ENCODE data around the gene IDE.

DNA sequence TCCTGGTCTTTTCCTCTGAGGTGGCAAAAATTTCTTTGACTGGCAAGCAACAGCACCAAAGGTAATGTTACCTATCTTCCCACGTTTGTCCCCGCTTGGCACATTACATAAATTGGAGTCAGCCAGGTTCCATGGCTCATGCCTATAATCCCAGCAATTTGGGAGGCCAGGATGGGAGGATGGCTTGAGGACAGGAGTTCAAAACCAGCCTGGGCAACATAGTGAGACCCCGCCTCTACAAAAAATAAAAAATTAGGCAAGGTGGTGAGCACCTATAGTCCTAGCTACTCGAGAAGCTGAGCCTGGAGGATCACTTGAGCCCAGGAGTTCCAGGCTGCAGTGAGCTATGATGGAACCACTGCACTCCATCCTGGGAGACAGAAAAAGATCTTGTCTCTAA lies 139.5 kb downstream of the IDE start:
- TF ChIP-seq, protein P1, sequence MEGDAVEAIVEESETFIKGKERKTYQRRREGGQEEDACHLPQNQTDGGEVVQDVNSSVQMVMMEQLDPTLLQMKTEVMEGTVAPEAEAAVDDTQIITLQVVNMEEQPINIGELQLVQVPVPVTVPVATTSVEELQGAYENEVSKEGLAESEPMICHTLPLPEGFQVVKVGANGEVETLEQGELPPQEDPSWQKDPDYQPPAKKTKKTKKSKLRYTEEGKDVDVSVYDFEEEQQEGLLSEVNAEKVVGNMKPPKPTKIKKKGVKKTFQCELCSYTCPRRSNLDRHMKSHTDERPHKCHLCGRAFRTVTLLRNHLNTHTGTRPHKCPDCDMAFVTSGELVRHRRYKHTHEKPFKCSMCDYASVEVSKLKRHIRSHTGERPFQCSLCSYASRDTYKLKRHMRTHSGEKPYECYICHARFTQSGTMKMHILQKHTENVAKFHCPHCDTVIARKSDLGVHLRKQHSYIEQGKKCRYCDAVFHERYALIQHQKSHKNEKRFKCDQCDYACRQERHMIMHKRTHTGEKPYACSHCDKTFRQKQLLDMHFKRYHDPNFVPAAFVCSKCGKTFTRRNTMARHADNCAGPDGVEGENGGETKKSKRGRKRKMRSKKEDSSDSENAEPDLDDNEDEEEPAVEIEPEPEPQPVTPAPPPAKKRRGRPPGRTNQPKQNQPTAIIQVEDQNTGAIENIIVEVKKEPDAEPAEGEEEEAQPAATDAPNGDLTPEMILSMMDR (IDR thresholded peaks at IDR 0.05 in 2 of 3, conservative IDR thresholded peaks at IDR 0.05 in 1 of 3; ENCODE audit: control insufficient read depth in 2 of 3, extremely low read depth in 1 of 3, insufficient read depth in 1 of 3, low read depth in 3 of 3, low read length in 3 of 3) = no peak
- TF ChIP-seq RELA (IDR thresholded peaks at IDR 0.05; ENCODE audit: borderline replicate concordance, partially characterized antibody) (no peak), ZNF274 (IDR thresholded peaks at IDR 0.05; ENCODE audit: insufficient read depth, insufficient read length) (no peak)
- TF ChIP-seq, protein P2, sequence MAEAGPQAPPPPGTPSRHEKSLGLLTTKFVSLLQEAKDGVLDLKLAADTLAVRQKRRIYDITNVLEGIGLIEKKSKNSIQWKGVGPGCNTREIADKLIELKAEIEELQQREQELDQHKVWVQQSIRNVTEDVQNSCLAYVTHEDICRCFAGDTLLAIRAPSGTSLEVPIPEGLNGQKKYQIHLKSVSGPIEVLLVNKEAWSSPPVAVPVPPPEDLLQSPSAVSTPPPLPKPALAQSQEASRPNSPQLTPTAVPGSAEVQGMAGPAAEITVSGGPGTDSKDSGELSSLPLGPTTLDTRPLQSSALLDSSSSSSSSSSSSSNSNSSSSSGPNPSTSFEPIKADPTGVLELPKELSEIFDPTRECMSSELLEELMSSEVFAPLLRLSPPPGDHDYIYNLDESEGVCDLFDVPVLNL (IDR thresholded peaks at IDR 0.05; ENCODE audit: low read depth, low read length) = no peak

Measured in GM12878 (cell line).